ENCODE results near the gene OSBPL6.

The OSBPL6 gene

DNA sequence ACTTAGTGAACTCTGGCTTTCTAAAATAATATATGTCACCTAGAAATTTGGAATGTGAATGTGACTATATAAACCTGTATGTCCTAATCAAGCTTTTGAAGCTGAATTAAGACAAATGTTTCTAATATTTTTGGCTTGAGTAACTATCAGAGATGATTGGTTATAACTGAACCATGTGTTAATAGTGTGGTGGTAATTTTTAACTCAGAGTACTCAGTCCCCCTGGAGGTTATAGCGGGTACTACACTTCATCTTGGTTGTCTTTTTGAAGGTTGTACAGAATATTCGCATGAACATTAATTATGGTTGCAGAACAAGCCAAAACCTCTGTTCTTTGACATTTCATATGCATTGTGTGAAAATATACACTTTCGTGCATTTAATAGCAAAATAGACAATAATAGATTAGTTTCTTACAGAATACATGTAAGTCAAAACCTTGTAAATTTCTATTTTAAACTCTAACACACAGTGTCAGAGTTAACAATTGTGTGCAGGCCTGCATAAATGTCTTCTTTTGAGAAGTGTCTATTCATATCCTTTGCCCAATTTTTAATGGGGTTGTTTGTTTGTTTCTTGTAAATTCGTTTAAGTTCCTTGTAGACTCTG lies 86.0 kb downstream of the OSBPL6 start:
- Histone ChIP-seq H3K4me3 (replicated peaks; ENCODE audit: low read depth, low read length) (no peak overlapping the region), H3K27me3 (replicated peaks; ENCODE audit: control insufficient read depth, insufficient read depth, low read length) (no peaks in the 10 kb centered on the region), H3K36me3 (ENCODE audit: control insufficient read depth, insufficient read depth, low read length) (no peaks in the 10 kb centered on the region)
- peak; percentile 15 for DNase-seq (ENCODE audit: extremely low read depth, insufficient read length)
- TF ChIP-seq, protein P1, sequence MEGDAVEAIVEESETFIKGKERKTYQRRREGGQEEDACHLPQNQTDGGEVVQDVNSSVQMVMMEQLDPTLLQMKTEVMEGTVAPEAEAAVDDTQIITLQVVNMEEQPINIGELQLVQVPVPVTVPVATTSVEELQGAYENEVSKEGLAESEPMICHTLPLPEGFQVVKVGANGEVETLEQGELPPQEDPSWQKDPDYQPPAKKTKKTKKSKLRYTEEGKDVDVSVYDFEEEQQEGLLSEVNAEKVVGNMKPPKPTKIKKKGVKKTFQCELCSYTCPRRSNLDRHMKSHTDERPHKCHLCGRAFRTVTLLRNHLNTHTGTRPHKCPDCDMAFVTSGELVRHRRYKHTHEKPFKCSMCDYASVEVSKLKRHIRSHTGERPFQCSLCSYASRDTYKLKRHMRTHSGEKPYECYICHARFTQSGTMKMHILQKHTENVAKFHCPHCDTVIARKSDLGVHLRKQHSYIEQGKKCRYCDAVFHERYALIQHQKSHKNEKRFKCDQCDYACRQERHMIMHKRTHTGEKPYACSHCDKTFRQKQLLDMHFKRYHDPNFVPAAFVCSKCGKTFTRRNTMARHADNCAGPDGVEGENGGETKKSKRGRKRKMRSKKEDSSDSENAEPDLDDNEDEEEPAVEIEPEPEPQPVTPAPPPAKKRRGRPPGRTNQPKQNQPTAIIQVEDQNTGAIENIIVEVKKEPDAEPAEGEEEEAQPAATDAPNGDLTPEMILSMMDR (IDR thresholded peaks at IDR 0.05; ENCODE audit: insufficient read depth, low read length, poor library complexity, severe bottlenecking), result peak; percentile 70

DNA sequence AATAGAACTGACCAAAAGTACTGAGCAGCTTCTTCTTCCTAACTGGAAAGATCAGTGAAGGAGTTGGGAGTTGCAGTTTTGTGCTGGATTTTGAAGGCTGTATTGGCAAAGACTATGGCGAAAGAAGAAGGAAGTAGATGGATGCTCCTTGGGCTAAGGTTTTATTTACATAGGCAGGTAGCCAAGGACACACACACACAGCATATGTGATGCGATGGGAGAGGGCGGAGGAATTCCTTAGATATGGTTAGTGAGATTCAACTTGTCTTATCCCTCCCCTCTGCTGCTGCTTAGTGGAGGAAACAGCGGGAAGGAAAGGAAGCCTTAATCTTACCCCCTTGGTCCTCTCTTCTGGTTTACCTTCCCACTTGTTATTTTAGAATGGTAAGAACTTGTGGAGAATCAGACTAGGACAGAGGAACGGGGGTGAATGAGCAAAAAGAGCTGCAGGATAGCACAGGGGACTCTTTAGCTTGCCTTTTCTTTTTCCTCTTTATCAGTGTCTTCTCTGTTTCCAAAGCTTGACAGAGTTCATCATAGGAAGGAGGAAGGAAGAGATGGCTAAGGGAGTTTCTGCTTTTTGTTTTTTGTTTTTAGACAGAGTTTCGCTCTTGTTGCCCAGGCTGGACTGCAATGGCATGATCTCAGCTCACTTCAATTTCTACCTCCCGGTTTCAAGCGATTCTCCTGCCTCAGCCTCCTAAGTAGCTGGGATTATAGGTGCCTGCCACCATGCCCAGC lies 87.9 kb downstream of the OSBPL6 start:
- H3K36me3 ChIP-seq (ENCODE audit: control insufficient read depth, insufficient read depth, low read length), result no peaks in the 10 kb centered on the region
- no peak for DNase-seq (ENCODE audit: extremely low read depth, insufficient read length)
- H3K27me3 ChIP-seq (replicated peaks; ENCODE audit: control insufficient read depth, insufficient read depth, low read length), result no peaks in the 10 kb centered on the region
- TF ChIP-seq, protein P1 (IDR thresholded peaks at IDR 0.05; ENCODE audit: insufficient read depth, low read length, poor library complexity, severe bottlenecking), result no peak
- H3K4me3 ChIP-seq (replicated peaks; ENCODE audit: low read depth, low read length), result no peak overlapping the region

DNA sequence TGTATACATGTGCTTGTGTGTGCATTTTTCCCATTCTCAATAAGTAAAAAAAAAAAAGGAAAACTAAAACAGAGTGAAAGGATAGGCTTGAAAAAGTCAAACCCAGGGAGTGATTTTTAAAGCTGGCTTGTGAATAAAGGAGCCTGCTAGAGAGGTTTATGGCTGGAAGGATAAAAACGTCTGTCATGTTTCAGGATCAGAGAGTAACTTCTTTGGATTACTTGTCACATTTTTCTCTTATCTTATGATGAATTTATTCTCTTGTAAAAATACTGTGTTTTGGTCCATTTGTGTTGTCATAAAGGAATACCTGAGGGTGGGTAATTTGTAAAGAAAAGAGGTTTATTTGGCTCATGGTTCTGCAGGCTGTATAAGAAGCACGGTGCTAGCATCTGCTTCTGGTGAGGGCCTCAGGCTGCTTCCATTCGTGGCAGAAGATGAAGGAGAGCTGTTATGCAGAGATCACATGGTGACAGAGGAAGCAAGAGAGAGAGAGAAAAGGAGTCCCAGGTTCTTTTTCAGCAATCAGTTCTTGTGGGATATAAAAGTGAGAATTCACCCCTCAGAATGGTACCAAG lies 89.1 kb downstream of the OSBPL6 start:
- Histone ChIP-seq H3K36me3 (ENCODE audit: control insufficient read depth, insufficient read depth, low read length) (no peaks in the 10 kb centered on the region), H3K27me3 (replicated peaks; ENCODE audit: control insufficient read depth, insufficient read depth, low read length) (no peaks in the 10 kb centered on the region), H3K4me3 (replicated peaks; ENCODE audit: low read depth, low read length) (no peak overlapping the region)
- TF ChIP-seq, protein P1 (IDR thresholded peaks at IDR 0.05; ENCODE audit: insufficient read depth, low read length, poor library complexity, severe bottlenecking), result no peak
- no peak for DNase-seq (ENCODE audit: extremely low read depth, insufficient read length)

DNA sequence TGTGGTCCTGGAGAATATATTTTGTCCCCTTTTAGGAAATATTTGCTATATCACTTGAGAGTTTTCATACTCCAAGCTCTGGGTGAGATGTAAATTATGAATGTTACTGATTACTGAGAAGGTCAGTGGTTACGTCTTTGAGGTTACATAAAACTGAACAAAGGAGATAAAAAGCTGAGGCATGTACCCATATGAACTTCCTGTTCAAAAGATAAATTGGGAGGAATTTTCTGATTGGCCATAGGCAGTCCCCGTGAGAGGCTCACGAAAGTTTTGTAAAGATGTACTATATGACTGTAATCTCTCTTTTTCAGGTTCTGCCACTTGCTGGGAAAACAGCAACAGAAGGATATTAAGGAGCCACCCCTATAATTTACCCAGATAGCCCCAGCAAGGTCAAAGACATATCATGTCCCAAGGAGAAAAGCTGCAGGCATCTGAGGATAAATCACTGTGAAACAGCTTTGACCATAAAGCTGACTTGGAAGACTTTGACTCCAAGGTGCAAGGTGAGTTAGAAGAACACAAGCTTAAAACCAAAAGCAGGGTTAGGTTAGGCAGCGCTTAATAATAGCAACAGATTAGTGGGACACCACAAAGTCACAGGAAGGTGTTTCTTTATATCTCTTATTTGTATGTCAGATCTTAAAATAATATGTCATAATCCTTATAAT lies 90.4 kb downstream of the OSBPL6 start:
- H3K36me3 ChIP-seq (ENCODE audit: control insufficient read depth, insufficient read depth, low read length), result no peaks in the 10 kb centered on the region
- H3K27me3 ChIP-seq (replicated peaks; ENCODE audit: control insufficient read depth, insufficient read depth, low read length), result no peaks in the 10 kb centered on the region
- H3K4me3 ChIP-seq (replicated peaks; ENCODE audit: low read depth, low read length), result no peak overlapping the region
- DNase-seq (ENCODE audit: extremely low read depth, insufficient read length), result no peak
- TF ChIP-seq, protein P1 (IDR thresholded peaks at IDR 0.05; ENCODE audit: insufficient read depth, low read length, poor library complexity, severe bottlenecking), result no peak

DNA sequence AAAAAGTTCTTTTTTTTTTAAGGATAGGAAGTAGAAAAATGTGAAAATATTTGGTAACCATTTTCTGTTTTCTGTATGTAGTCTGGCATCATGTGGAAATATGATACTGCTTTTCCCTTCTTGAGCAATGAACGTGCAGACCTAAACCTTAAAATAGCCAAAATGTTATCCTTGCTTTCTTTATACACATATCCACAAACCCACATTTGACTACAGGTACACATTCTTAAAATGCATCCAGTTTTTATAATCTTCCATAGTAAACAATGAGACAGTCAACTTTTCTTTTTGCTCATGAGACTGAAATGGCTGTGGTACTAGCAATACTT lies 90.9 kb downstream of the OSBPL6 start:
- no peak overlapping the region for H3K4me3 ChIP-seq (replicated peaks; ENCODE audit: low read depth, low read length)
- no peaks in the 10 kb centered on the region for H3K27me3 ChIP-seq (replicated peaks; ENCODE audit: control insufficient read depth, insufficient read depth, low read length)
- H3K36me3 ChIP-seq (ENCODE audit: control insufficient read depth, insufficient read depth, low read length), result no peaks in the 10 kb centered on the region
- TF ChIP-seq, protein P1 (IDR thresholded peaks at IDR 0.05; ENCODE audit: insufficient read depth, low read length, poor library complexity, severe bottlenecking), result no peak
- no peak for DNase-seq (ENCODE audit: extremely low read depth, insufficient read length)

Measured in GM06990 (cell line).